HepG2 (cell line): ENCODE results near the gene HOXC9. TPM values are rescaled to one million over a fixed set of nuclear protein-coding genes. Genes with fewer than 3 reads are reported as not detected.
A peak's percentile ranks its signal among the peaks of the same experiment; 100 is the strongest.

ENCODE experiments used
- ARID4A ChIP-seq: sonication (generic); formaldehyde crosslinking; IDR thresholded peaks from 2 replicates; pipeline ENCODE4 v1.5.0; 2020; ENCODE audit warnings: mild to moderate bottlenecking, missing genetic modification reagents, borderline replicate concordance
- CBX5 ChIP-seq: sonication (generic); formaldehyde crosslinking; IDR thresholded peaks from 2 replicates; pipeline ENCODE4 v1.4.0; 2020; ENCODE audit warnings: missing genetic modification reagents, borderline replicate concordance
- JUN ChIP-seq: sonication (generic); formaldehyde crosslinking; IDR thresholded peaks from 2 replicates; pipeline ENCODE4 v1.4.0; 2020; ENCODE audit warnings: mild to moderate bottlenecking, missing genetic modification reagents
- KDM5A ChIP-seq: fragments of 200-600 bp; sonication (generic); IDR thresholded peaks from 2 replicates; pipeline ENCODE4 v1.7.0; 2018; ENCODE audit warnings: antibody characterized with exemption, mild to moderate bottlenecking, low read length, borderline replicate concordance
- KLF9 ChIP-seq: IDR thresholded peaks from 2 replicates; pipeline ENCODE4 v1.6.1; 2016; ENCODE audit warnings: low read depth
- PHB2 ChIP-seq: fragments of 450-650 bp; IDR thresholded peaks from 2 replicates; pipeline ENCODE4 v1.6.1; 2018; ENCODE audit not compliant: partially characterized antibody
- SAP130 ChIP-seq: IDR thresholded peaks from 2 replicates; pipeline ENCODE4 v1.6.1; 2016; ENCODE audit warnings: low read depth
- SYNCRIP ChIP-seq: fragments of 200-400 bp; formaldehyde crosslinking; IDR thresholded peaks from 2 replicates; pipeline ENCODE4 v1.6.1; 2018; ENCODE audit warnings: mild to moderate bottlenecking, low read depth, low read length; ENCODE audit not compliant: insufficient read depth
- ZBTB10 ChIP-seq: sonication (generic); formaldehyde crosslinking; IDR thresholded peaks from 2 replicates; pipeline ENCODE4 v1.4.0; 2020; ENCODE audit warnings: missing genetic modification reagents, borderline replicate concordance
- ZBTB26 ChIP-seq: IDR thresholded peaks from 2 replicates; pipeline ENCODE4 v1.6.1; 2016; ENCODE audit warnings: missing compliant biosample characterization, missing genetic modification reagents, borderline replicate concordance
- ZNF251 ChIP-seq: sonication (generic); formaldehyde crosslinking; IDR thresholded peaks from 2 replicates; pipeline ENCODE4 v1.9.0; 2021; ENCODE audit warnings: mild to moderate bottlenecking, missing genetic modification reagents
- ZNF331 ChIP-seq: sonication (generic); formaldehyde crosslinking; IDR thresholded peaks from 2 replicates; pipeline ENCODE4 v1.4.0; 2020; ENCODE audit warnings: missing genetic modification reagents
- ZNF430 ChIP-seq: sonication (generic); formaldehyde crosslinking; IDR thresholded peaks from 2 replicates; pipeline ENCODE4 v1.9.0; 2021; ENCODE audit warnings: mild to moderate bottlenecking, missing genetic modification reagents
- ZNF569 ChIP-seq: sonication (generic); formaldehyde crosslinking; IDR thresholded peaks from 2 replicates; pipeline ENCODE4 v1.5.0; 2020; ENCODE audit warnings: mild to moderate bottlenecking, missing genetic modification reagents, moderate library complexity, borderline replicate concordance
- ZNF597 ChIP-seq: sonication (generic); formaldehyde crosslinking; IDR thresholded peaks from 2 replicates; pipeline ENCODE4 v1.5.0; 2020; ENCODE audit warnings: missing genetic modification reagents
- ZSCAN20 ChIP-seq: sonication (generic); formaldehyde crosslinking; IDR thresholded peaks from 2 replicates; pipeline ENCODE4 v1.4.0; 2020; ENCODE audit warnings: missing genetic modification reagents, mild to moderate bottlenecking, borderline replicate concordance
- ZXDC ChIP-seq: sonication (generic); formaldehyde crosslinking; IDR thresholded peaks from 2 replicates; pipeline ENCODE4 v1.5.0; 2020; ENCODE audit warnings: mild to moderate bottlenecking, missing genetic modification reagents
- polyA plus RNA-seq, 8 experiments: library from polyadenylated mRNA; depleted of rRNA in 3 of 8; stranded (reverse) in 7 of 8; unstranded in 1 of 8; fragments of >200 nt; fragmentation: Illumina TruSeq in 4 of 8; extraction: Trizol in 4 of 8; gene quantifications; 2 replicates each; pipeline versions ENCODE4 v1.2.1 to v1.2.3, GENCODE V29; 2011 to 2016; ENCODE audit warnings: low read depth in 4 of 8, missing spikeins in 1 of 8, mixed read lengths in 1 of 8; ENCODE audit not compliant: insufficient read depth in 1 of 8
- total RNA-seq, 5 experiments: library from RNA; depleted of rRNA; stranded (reverse); fragments of >200 nt; fragmentation: Illumina TruSeq; extraction: Trizol; gene quantifications; 2 replicates each; pipeline ENCODE4 v1.2.3, GENCODE V29; 2016; ENCODE audit warnings: low read depth in 1 of 5

Gene HOXC9
- total and polyA plus RNA-seq, 2 of the 13 experiments (the other 11 are each of a cell fraction or from before 2014, with no cell fraction given), result 0.11 to 1.1 TPM

GRCh38 chr12:54005853-54006558, 6.0 kb downstream of the HOXC9 start (continued):
- TF ChIP-seq ZNF569 (CRISPR knock-in tag), result no peak
- TF ChIP-seq ZXDC (CRISPR knock-in tag), result no peak
- no peak for TF ChIP-seq ZBTB10 (CRISPR knock-in tag)
- TF ChIP-seq ZNF331 (CRISPR knock-in tag), result no peak
- TF ChIP-seq SYNCRIP, result no peak
- TF ChIP-seq SAP130, result no peak
- TF ChIP-seq KLF9 (CRISPR knock-in tag), result no peak
- no peak for TF ChIP-seq PHB2
- TF ChIP-seq KDM5A, result no peak
- TF ChIP-seq CBX5 (CRISPR knock-in tag), result no peak
- peak; percentile 31; the same call in 1 of the 2 replicates for TF ChIP-seq ZBTB26
- TF ChIP-seq ZNF597 (CRISPR knock-in tag), result no peak
- TF ChIP-seq ZNF251 (CRISPR knock-in tag), result no peak
- no peak for TF ChIP-seq ZSCAN20 (CRISPR knock-in tag)
- no peak for TF ChIP-seq ZNF430
- TF ChIP-seq ARID4A (CRISPR knock-in tag), result no peak
- TF ChIP-seq JUN (CRISPR knock-in tag), result no peak
